NCI-H2029 treated with DMSO at 0.1 percent for 48 hours (cell line): ENCODE results near the gene CALR3.
"Not testable (repeated sequence)": the region's sequence is repeated elsewhere in the genome, so short reads cannot be mapped to it uniquely, and the experiment has no call there.

ENCODE experiments used
- DNase-seq: peaks from one replicate; lab custom pipeline; 2025; lab: John Stamatoyannopoulos, UW

Gene CALR3, protein sequence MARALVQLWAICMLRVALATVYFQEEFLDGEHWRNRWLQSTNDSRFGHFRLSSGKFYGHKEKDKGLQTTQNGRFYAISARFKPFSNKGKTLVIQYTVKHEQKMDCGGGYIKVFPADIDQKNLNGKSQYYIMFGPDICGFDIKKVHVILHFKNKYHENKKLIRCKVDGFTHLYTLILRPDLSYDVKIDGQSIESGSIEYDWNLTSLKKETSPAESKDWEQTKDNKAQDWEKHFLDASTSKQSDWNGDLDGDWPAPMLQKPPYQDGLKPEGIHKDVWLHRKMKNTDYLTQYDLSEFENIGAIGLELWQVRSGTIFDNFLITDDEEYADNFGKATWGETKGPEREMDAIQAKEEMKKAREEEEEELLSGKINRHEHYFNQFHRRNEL

DNA sequence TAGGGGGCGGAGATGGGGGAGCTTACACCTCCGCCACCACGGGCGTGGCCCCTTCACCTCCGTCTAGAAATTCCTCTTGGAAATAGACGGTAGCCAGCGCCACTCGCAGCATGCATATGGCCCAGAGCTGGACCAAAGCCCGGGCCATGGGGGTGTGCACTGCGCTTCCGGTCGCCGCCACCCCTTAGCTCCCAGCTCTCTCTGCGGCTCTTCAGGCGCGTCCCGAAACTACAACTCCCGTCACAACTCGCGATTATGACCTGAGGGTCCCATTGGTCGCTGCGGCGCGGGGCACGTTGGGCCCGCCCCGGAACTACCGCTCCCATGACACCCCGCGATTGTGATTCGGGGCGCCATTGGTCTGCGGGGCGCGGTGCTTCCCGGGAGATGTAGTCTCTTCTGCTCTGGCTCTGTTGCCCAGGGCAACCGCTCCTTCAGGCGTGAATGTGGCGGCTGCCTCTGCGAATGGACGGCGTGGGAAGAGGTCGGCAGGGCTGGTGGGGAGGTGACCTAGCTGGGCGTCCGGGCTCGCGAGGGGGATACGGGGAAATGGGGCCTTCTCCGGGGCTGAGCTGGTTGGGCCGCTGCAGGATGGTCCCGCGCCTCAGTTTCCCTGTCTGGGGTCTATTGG, at the start of gene CALR3, which contains the start of gene C19orf44:
Gene CALR3 (minus strand): TSS at position 186 of the 631 bp plus-strand sequence. CDS start 38 bp downstream, at position 148.
Gene C19orf44 (plus strand): TSS at position 413 of the 631 bp plus-strand sequence. CDS start 4,399 bp downstream, outside the sequence.
- DNase-seq: peak; percentile 91

DNA sequence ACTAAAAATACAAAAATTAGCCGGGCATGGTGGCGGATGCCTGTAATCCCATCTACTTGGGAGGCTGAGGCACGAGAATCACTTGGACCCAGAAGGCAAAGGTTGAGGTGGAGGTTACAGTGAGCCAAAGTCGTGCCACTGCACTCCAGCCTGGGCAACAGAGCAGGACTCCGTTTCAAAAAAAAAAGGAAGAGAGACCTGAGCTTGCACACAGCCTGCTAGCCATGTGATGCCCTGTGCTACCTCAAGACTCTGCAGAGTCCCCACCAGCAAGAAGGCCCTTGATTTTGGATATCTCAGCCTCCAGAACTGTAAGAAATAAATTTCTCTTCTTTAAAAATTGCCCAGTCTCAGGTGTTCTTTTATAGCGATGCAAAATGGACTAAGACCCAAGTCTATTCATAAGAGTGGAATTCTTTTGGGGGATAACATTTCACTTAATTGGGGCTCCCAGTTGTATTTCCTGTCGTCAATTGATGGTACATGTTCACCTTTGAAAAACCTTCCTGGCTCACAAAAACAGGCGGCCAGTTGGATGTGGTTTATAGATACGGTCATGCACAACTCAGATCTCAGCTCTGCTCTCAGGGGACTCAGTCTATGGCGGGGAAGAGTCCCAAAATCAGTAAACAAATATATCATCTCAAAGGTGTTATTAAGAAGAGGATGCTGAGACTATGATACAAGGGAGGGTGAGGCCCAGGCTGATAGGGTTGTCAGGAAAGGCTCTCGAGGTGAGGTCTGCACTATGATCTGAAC, 48.7 kb upstream of the CALR3 start:
- no peak for DNase-seq

DNA sequence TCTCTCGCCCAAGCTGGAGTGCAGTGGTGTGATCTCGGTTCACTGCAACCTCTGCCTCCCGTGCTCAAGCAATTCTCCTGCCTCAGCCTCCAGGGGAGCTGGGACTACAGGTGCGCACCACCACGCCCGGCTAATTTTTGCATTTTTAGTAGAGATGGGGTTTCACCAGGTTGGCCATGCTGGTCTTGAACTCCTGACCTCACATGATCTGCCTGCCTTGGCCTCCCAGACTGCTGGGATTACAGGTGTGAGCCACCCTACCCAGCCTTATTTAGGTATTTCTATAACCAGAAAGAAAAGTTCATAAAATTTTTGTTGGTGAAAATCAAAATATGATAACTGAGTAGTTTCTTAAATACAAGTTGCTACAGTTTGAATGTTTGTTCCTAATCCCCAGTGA, 47.8 kb upstream of the CALR3 start:
- DNase-seq: not testable (repeated sequence)

DNA sequence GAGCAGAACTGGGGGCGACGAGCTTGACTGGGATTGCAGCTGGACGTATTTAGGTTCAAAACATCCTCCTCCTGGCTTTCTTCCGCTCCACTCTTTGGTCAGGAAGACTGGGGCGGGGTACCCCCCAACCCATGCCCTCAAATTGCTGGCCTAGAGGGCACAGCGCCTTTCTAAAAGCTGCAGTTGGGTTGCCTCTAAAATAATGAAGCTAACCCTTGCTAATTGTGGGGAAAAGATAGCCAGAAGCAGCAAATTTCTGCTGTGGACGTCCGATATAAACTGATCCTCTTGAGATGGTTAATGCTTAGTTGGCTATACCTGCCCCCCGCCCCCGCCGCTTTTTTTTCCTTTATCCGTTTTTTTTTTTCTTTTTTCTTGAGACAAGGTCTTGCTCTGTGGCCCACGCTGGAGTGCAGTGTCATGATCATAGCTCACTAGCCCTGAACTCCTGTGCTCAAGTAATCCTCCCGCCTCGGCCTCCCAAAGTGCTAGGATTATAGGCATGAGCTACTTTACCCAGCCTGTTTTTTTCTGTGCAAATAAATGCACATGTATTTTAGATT, 47.0 kb upstream of the CALR3 start:
- no peak for DNase-seq

DNA sequence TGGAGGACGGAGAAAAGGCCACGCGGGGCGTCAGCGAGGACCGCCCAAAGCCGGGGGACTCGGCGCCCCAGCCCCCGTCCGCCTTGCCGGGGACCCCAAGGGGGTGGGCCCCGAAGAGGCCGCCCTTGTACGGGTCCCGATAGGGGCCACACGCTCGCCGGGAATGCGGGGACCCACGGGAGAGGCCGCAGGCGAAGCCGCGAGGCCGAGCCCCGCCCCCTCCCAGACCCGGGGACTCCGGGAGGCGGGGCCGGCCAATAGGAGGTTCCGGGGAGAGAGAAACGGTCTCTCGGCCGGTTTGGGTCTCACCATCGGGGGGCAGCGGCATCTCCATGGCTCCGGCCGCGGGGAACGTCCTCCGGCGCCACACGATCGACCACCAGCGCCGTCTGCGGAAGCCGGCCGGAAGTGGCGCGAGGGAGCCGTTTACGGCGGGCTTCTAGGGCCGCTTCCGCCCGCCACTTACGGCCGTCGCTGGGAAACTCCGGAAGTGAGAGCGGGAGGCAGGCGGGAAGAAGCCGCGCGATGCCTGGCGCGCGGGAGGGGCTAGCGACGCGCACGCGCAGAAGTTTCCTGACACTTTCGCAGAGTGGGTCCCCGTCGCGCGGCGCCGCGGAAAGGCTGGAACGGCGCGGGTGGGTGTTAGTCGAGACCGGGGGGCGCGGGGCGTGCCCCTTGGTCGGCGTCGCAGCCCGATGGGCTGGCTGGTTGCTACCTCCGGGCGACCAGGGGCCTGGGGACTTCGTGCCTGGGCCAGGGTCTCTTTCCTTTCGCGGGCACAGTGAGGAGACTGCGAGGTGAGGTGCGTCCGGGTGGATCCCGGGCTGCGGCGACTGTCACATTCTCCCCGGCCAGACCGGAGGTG, 46.3 kb upstream of the CALR3 start, which contains the start of gene CHERP:
Gene CHERP (minus strand): TSS at position 393 of the 865 bp plus-strand sequence. CDS start 59 bp downstream, at position 334.
- peak; percentile 79 for DNase-seq

DNA sequence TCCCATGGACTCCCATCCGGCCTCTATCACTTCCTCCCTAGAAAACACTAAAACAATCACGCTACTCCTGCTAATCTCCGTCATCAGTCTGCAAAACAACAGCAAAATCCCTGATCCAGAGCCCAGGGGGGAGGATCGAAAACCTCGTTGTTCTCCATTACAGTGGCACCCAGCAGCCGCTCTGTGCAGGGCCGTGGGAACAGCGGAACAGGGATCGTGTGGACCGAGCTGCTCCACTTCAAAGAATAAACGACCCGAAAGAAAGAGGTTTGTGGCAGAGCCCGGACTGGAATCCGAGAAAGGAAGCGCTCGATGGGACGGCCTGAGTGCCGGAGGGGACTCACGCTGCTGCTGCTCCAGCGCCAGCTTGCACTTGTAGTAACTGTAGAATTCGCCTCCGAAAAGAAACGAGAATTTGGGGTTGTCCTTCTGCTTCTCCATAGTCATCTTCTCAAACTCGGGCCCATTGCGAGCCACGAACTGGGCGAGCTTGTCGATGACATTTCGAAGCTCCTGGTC, 45.6 kb upstream of the CALR3 start:
- no peak for DNase-seq

DNA sequence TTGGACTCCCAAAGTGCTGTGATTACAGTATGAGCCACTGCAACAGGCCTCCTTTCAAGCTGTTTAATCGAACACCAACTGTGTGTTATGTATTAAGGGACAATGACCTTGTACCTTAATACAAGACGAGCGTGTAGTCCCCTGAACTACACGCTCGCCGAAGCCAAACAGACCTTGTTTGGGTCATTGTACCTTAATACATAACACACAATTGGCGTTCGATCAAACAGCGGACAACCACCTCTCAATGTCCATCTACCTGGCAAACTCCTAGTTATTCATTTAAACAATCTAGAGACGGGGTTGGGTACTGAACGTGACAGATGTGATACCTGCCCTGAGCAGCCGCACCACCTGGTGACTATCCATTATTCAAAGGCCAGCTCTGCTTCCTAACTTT, 45.0 kb upstream of the CALR3 start:
- DNase-seq: no peak

DNA sequence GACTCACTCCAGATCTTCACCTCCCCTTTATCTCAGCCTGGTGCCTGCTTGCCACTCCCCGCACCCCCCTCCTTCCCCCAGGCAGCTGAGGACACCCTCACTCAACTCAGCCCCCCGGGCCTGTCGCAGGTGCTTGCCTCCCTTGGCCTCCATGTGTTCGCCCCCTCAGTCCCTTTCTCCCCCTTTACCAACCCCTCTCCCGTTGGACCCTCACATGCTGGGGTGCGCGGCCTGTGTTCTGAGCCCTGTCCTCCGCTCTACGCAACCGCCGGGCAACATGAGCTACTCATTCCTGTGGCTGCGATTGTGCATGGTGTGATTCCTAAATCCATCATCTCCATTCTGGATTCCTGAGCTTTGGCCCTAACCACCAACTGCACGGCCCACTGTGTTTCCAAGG, 41.1 kb upstream of the CALR3 start:
- no peak for DNase-seq

DNA sequence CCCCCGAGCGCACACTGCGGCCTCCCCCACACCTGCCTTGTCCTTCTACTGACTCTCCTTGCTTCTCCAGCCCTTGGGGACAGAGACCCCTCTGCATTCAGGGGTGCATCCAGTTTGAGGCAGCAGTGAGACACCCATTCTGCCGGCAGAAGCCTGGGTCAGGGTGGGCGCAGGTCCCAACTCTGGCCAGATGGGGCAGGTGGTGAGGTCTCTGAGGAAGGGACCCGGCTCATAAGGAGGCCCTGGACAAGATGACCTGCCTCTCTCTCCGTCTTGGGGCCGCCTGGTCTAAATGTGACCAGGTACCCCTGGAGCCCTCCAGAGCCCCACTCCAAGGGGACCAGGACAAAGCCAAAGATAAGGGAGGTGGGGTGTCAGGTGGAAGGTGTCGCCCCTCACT, 40.2 kb upstream of the CALR3 start:
- no peak for DNase-seq

DNA sequence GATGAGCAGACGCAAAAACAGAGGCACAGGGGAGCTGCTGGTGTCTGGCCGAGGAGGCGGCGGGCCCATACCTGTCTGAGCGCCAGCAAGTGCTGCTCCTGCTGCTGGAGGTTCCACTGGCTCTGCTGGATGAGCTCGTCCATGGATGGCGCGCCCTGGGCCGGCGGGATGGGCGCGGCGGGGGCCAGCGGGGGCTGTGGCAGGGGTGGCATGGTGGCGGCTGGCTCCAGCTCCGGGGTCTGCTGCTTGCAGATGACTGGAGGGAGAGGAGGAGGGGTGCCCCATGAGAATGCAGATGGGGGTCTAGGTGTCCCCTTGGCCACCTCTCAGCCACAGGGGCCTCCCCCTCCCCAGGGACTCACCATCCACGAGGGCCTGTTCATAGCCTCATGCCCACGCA, 39.4 kb upstream of the CALR3 start:
- DNase-seq: no peak

DNA sequence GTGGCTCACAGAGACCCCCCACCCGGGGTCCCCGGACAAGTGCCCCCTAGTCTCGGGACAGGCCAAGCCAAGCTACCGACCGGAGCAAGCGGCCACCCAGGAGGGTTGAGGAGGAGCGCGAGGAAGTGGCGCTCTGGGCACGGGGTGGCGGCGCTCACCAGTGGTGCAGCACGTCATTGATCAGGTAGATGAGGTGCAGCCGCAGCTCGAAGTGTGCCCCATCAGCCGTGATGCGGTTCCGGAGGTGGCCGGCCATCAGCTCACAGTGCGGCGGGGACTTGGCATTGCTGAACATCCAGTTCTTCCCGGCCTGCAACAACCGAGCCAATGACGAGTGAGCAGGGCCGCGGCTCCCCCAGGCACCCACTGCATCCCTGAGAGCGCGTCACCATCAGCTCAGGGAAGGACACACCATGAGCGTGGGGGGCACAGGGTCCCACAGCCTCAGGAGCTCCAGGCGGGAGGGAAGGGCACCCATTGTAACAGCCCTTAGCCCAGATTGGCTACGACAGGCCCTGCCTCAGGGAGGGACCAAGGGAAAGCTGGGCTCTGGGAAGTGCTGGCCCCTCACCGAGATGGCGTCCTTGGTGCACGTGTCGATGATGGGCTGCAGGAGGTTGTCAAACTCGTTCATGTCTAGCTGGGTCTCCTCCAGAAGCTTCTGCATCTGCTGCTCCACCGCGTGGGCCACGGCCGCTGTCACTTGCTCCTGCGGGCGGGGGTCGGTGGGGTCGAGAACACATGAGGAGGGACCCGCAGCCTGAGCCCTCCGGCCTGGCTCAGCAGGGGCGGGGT, 36.7 kb upstream of the CALR3 start:
- no peak for DNase-seq

DNA sequence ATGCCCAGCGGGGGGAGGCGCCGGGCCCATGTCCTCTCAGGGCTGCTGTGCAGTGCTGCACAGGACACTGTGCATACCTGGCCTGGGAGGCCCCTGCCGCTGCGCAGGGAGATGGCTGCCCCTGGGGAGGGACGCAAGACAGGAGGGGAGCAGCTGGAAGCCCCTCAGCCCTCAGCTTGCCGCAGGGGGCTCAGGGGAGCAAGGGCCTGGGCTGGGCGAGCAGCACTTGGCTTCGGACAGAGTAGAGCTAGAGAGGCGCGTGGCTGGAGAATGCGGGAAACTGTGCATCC, 35.4 kb upstream of the CALR3 start:
- DNase-seq: no peak

DNA sequence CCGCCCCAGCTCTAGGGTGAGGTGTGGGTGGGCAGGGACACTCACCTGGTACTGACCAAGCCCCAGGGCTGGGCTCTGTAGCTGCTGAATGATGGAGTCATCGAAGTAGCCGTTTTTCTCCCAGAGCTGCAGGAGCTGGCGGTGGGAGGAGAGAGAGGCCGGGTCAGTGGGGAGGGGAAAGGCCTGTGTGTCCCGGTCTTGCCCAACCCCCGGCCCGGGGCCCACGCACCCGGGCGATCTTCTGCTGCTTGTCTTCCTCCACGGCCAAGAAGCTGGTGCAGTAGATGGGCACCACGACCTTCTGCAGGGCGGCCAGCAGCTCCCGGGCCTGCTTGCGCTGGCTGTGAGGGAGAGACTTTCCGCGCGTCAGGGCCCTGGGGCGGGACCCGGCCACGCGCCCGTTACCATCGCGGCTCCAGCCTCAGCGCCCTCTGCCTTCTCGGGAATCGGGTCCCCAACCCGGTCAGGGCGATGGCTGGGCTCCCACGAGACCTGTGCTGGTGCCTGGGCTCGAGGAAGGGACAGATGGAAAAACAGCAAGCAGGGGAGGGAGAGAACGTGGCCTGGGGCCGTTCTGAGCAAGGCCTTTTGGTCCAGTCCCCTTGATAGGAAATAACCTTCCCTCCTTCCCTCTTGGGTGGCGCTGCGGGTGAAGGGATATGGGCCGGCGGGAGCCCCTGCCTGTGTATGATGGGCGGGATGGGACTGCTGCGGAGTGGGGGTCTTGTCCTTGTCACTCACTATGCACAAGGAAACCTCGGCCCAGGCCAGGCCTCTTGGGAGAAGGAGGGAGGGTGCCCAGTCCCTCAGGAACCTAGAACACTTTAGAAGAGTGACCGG, 34.8 kb upstream of the CALR3 start:
- no peak for DNase-seq

DNA sequence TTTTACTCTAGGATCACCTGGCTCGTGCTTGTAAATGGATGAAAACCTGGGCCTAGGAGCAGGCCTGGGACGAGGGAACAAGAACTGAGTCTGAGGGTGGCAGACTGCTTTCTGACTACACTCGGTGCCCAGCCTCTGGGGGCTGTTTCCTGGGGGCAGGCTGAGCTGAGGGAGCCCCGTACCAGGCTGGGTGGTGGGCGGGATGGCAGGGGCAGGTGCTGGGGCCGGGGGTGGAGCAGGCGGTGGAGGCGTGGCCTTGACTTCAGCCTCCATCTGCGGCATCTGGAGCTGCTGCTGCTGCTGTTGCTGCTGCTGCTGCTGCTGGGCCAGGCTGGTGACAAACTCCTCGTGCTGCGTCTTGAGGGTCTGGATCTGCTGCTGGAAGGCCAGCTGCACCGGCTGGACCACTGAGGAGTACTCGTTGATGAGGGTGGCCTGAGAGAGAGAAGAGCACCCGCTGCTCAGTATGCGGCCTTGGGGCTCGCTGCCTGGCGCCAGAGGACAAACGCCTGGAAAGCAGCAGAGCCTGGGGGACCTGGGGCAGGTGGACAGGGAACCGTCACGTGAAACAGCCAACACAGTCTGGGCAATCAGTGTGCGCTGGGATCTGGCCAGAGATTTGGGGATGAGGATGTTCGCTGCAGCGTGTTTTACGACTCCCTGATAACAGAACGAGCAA, 33.6 kb upstream of the CALR3 start:
- no peak for DNase-seq

DNA sequence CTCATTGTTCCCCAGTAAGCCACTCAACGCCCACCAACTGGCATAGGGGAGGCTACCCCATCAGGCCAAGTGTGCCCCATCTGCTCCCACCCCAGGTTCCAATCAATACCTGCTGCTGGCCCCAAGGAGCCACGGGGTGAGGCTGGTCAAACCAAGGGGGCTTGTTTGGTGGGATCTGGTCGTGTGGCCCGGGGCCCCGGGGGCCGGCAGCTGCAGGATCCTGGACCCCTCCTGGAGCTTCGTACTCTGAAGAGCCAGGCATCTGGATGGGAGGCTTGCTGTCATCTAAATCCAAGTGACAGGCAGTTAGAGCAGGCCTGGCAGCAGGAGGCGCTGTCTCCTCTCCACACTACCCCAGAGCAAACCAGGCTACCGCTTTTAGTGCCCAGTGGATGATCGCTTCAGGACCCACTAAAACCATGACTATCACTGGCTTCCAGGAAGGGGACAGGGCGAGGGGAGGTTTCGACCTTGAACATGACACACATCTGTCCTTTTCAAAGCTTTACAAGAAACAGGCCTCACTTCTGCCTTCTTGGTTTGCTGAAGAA, 32.1 kb upstream of the CALR3 start:
- DNase-seq: no peak

DNA sequence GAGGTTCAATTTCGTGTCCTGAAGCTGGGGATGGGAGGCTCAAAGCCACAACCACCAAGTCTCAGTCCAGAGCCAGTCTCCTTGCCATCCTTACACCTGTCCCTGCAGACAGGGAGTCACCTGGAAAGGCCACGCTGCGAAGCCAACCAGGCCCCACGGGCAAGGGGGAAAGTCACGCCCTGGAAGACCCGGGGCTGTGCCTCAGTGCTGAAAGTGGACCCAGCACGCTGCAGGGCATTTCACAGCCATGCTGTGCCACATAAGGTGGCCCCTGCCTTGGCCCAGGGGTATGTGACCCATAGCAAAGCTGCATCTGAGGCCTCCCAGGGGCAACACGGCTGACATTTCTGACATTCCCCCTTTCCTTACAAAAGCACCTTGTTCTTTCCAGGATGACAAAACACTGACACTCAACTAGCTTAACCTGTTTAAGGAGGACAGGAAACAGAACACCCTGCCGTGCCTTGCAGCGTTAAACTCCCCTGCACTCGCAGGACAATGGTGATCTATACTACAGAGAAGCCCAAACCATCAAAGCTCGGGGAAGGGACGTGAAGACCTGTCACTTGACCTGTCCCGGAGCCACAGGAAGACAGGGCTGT, 31.5 kb upstream of the CALR3 start:
- no peak for DNase-seq

DNA sequence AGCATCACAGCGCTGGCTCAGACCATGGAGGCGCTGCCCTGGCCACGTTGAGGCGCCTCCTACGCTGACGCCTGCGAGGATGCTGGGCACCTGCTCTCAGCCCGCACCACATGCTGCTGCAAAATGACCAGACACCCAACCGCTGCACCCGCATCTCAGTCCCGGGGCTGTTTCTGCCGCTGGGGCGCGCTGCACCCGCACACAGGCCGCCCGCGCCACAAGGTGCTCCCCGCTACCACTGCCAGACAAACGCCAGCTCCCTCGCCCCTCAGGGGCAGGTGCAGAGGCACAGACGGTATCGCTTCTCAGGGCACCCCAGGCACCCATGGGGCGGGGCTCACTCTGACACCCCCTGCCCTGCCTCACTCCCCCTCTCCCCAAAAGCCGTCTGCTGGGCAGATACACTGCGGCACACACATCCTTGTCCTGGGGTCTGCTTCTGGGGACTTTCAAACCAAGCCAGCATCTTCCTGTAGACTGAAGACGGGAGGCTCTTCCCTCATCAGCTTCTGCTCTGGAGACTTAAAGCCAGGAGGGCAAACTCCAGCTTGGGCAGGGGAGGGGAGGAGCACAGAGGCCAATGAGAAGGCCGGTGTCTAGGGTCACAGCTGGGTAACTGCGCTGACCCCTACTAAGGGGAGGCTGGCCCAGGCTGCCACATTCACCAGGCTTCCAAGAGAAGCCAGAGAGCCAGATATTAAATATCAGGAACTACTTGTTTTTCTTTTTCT, 29.9 kb upstream of the CALR3 start:
- DNase-seq: no peak
